GM21619 (cell line): ENCODE data around the gene DPM1.
"Not testable (repeated sequence)": the region's sequence is repeated elsewhere in the genome, so short reads cannot be mapped to it uniquely, and the experiment has no call there.

ENCODE experiments used
- ATAC-seq: cut with Tn5 transposase; IDR thresholded peaks from one replicate; pipeline ENCODE4 v1.9.1; 2021; ENCODE audit not compliant: unreplicated experiment

DPM1 gene

GRCh38 chr20:50980071-50980681 lies 21.8 kb upstream of the DPM1 start:
- no peak for ATAC-seq

GRCh38 chr20:50978533-50978932 lies 20.2 kb upstream of the DPM1 start:
- ATAC-seq = not testable (repeated sequence)

GRCh38 chr20:50977066-50978021 lies 19.0 kb upstream of the DPM1 start:
- ATAC-seq = no peak

- no peak for ATAC-seq
Measured at GRCh38 chr20:50975701-50976330, 17.5 kb upstream of the DPM1 start.

- ATAC-seq = no peak
Measured at GRCh38 chr20:50969912-50970311, 11.6 kb upstream of the DPM1 start.

- ATAC-seq = no peak
Measured at GRCh38 chr20:50969435-50969834, 11.1 kb upstream of the DPM1 start.

- no peak for ATAC-seq
Measured at GRCh38 chr20:50968289-50968688, 10.0 kb upstream of the DPM1 start.

GRCh38 chr20:50967586-50967985 lies 9.3 kb upstream of the DPM1 start:
- ATAC-seq = no peak

GRCh38 chr20:50959543-50960126 lies 1.3 kb upstream of the DPM1 start:
- no peak for ATAC-seq

GRCh38 chr20:50958615-50959542 lies 547 bp upstream of the DPM1 start, which contains the start of gene MOCS3:
TSS of gene MOCS3 (plus strand) at chr20:50958818. CDS start at chr20:50958843, 25 bp downstream.
- ATAC-seq = peak; percentile 80

GRCh38 chr20:50957276-50957675 lies 1.1 kb downstream of the DPM1 start:
- ATAC-seq = no peak

GRCh38 chr20:50953821-50954220 lies 4.5 kb downstream of the DPM1 start:
- ATAC-seq = no peak

GRCh38 chr20:50953196-50953595 lies 5.1 kb downstream of the DPM1 start:
- no peak for ATAC-seq

- no peak for ATAC-seq
Measured at GRCh38 chr20:50948132-50948785, 10.1 kb downstream of the DPM1 start.

- ATAC-seq = no peak
Measured at GRCh38 chr20:50943069-50943468, 15.3 kb downstream of the DPM1 start.

GRCh38 chr20:50933589-50933988 lies 24.7 kb downstream of the DPM1 start:
- ATAC-seq = no peak

GRCh38 chr20:50932691-50933280 lies 25.5 kb downstream of the DPM1 start:
- no peak for ATAC-seq

- ATAC-seq = no peak
Measured at GRCh38 chr20:50932016-50932485, 26.3 kb downstream of the DPM1 start.

- peak; percentile 51 for ATAC-seq
Measured at GRCh38 chr20:50931306-50932015, 26.9 kb downstream of the DPM1 start, which contains the start of gene ADNP. TSS of gene ADNP (minus strand) at chr20:50931437. CDS start at chr20:50903996, 27,441 bp downstream.
